ENCODE results near the gene CDC73.

CDC73 gene

GRCh38 chr1:193260056-193260745 is 138.4 kb downstream of the CDC73 start:
- H3K9me3 ChIP-seq (ENCODE audit: control insufficient read depth, insufficient read depth, low read length) = no peaks in the 10 kb centered on the region

GRCh38 chr1:193260896-193261295 is 139.1 kb downstream of the CDC73 start:
- no peaks in the 10 kb centered on the region for H4K20me1 ChIP-seq (ENCODE audit: control insufficient read depth, insufficient read depth, low read depth, low read length)
- no peak overlapping the region for H3K4me2 ChIP-seq (ENCODE audit: low read length)
- no peaks in the 10 kb centered on the region for H3F3A ChIP-seq (ENCODE audit: control insufficient read depth, insufficient read depth)
- H3K36me3 ChIP-seq (ENCODE audit: control insufficient read depth, low read length) = peaks cover 4% of the 10 kb centered on the region; the same call in 1 of the 2 replicates
- no peak for TF ChIP-seq EZH2phosphoT487 (IDR thresholded peaks at IDR 0.05; ENCODE audit: borderline replicate concordance, low read length)
- no peak for TF ChIP-seq CTCF (IDR thresholded peaks at IDR 0.05; ENCODE audit: low read depth, low read length, poor library complexity, severe bottlenecking)
- H3K27ac ChIP-seq (ENCODE audit: low read depth, low read length) = no peak overlapping the region
- no peaks in the 10 kb centered on the region for H3K79me2 ChIP-seq (ENCODE audit: control insufficient read depth, low read length)
- H3K9me3 ChIP-seq (ENCODE audit: control insufficient read depth, insufficient read depth, low read length) = no peaks in the 10 kb centered on the region
- H3K27me3 ChIP-seq (ENCODE audit: control insufficient read depth, low read length) = no peaks in the 10 kb centered on the region
- H3K9me2 ChIP-seq (replicated peaks; ENCODE audit: control insufficient read depth, low read length) = no peaks in the 10 kb centered on the region
- no peaks in the 10 kb centered on the region for H3K4me1 ChIP-seq (ENCODE audit: control insufficient read depth, low read length)
- H3K4me3 ChIP-seq (ENCODE audit: low read length) = no peak overlapping the region

More at GRCh38 chr1:193260056-193260745, 138.4 kb downstream of the CDC73 start:
- Histone ChIP-seq H3K27ac (ENCODE audit: low read depth, low read length) (no peak overlapping the region), H3K27me3 (ENCODE audit: control insufficient read depth, low read length) (no peaks in the 10 kb centered on the region), H3F3A (ENCODE audit: control insufficient read depth, insufficient read depth) (no peaks in the 10 kb centered on the region), H3K4me3 (ENCODE audit: low read length) (no peak overlapping the region), H3K4me1 (ENCODE audit: control insufficient read depth, low read length) (no peaks in the 10 kb centered on the region), H3K4me2 (ENCODE audit: low read length) (no peak overlapping the region), H3K79me2 (ENCODE audit: control insufficient read depth, low read length) (no peaks in the 10 kb centered on the region), H3K36me3 (ENCODE audit: control insufficient read depth, low read length) (peaks cover 4% of the 10 kb centered on the region; the same call in 1 of the 2 replicates), H3K9me2 (replicated peaks; ENCODE audit: control insufficient read depth, low read length) (no peaks in the 10 kb centered on the region), H4K20me1 (ENCODE audit: control insufficient read depth, insufficient read depth, low read depth, low read length) (no peaks in the 10 kb centered on the region)
- TF ChIP-seq CTCF (IDR thresholded peaks at IDR 0.05; ENCODE audit: low read depth, low read length, poor library complexity, severe bottlenecking) = no peak
- no peak for TF ChIP-seq EZH2phosphoT487 (IDR thresholded peaks at IDR 0.05; ENCODE audit: borderline replicate concordance, low read length)

- H3K27me3 ChIP-seq (ENCODE audit: control insufficient read depth, low read length) = no peaks in the 10 kb centered on the region
- TF ChIP-seq EZH2phosphoT487 (IDR thresholded peaks at IDR 0.05; ENCODE audit: borderline replicate concordance, low read length) (no peak), CTCF (IDR thresholded peaks at IDR 0.05; ENCODE audit: low read depth, low read length, poor library complexity, severe bottlenecking) (no peak)
These were observed 140.8 kb downstream of the CDC73 start for GRCh38 chr1:193262661-193263060.

More at GRCh38 chr1:193262661-193263060, 140.8 kb downstream of the CDC73 start:
- no peaks in the 10 kb centered on the region for H3K9me3 ChIP-seq (ENCODE audit: control insufficient read depth, insufficient read depth, low read length)
- no peaks in the 10 kb centered on the region for H3K9me2 ChIP-seq (replicated peaks; ENCODE audit: control insufficient read depth, low read length)
- peaks cover 4% of the 10 kb centered on the region; the same call in 1 of the 2 replicates for H3K36me3 ChIP-seq (ENCODE audit: control insufficient read depth, low read length)
- H3K4me3 ChIP-seq (ENCODE audit: low read length) = no peak overlapping the region
- no peaks in the 10 kb centered on the region for H4K20me1 ChIP-seq (ENCODE audit: control insufficient read depth, insufficient read depth, low read depth, low read length)
- H3K27ac ChIP-seq (ENCODE audit: low read depth, low read length) = no peak overlapping the region
- no peaks in the 10 kb centered on the region for H3K79me2 ChIP-seq (ENCODE audit: control insufficient read depth, low read length)
- no peaks in the 10 kb centered on the region for H3K4me1 ChIP-seq (ENCODE audit: control insufficient read depth, low read length)
- no peak overlapping the region for H3K4me2 ChIP-seq (ENCODE audit: low read length)
- no peaks in the 10 kb centered on the region for H3F3A ChIP-seq (ENCODE audit: control insufficient read depth, insufficient read depth)
